ENCODE results near the gene AKR1B15.
"Not testable (repeated sequence)": the region's sequence is repeated elsewhere in the genome, so short reads cannot be mapped to it uniquely, and the experiment has no call there.

The AKR1B15 gene

GRCh38 chr7:134554417-134554966 is 5.6 kb downstream of the AKR1B15 start:
- in situ Hi-C loops (cut with MboI; ENCODE audit: low pct_unique_long_range_greater_than_20kb, low sequenced_read_pairs) = no loop called here
- no peak for DNase-seq

- in situ Hi-C loops (cut with MboI; ENCODE audit: low pct_unique_long_range_greater_than_20kb, low sequenced_read_pairs) = no loop called here
- no peak for DNase-seq
These were observed 8.5 kb downstream of the AKR1B15 start for GRCh38 chr7:134557391-134557790.

GRCh38 chr7:134558370-134558769 is 9.5 kb downstream of the AKR1B15 start:
- DNase-seq = no peak
- in situ Hi-C loops (cut with MboI; ENCODE audit: low pct_unique_long_range_greater_than_20kb, low sequenced_read_pairs) = no loop called here

GRCh38 chr7:134561616-134562015 is 12.7 kb downstream of the AKR1B15 start:
- DNase-seq; in situ Hi-C loops (cut with MboI; ENCODE audit: low pct_unique_long_range_greater_than_20kb, low sequenced_read_pairs): not testable (repeated sequence)

- DNase-seq = peak; percentile 1
- in situ Hi-C loops (cut with MboI; ENCODE audit: low pct_unique_long_range_greater_than_20kb, low sequenced_read_pairs) = no loop called here
These were observed 13.2 kb downstream of the AKR1B15 start for GRCh38 chr7:134562136-134562535.

- DNase-seq; in situ Hi-C loops (cut with MboI; ENCODE audit: low pct_unique_long_range_greater_than_20kb, low sequenced_read_pairs): not testable (repeated sequence)
These were observed 14.5 kb downstream of the AKR1B15 start for GRCh38 chr7:134563398-134563749.

- DNase-seq = no peak
These were observed 16.8 kb downstream of the AKR1B15 start for GRCh38 chr7:134565643-134566136.

GRCh38 chr7:134567368-134567767 is 18.5 kb downstream of the AKR1B15 start:
- no peak for DNase-seq
- in situ Hi-C loops (cut with MboI; ENCODE audit: low pct_unique_long_range_greater_than_20kb, low sequenced_read_pairs) = no loop called here

More at GRCh38 chr7:134565643-134566136, 16.8 kb downstream of the AKR1B15 start:
- in situ Hi-C loops (cut with MboI; ENCODE audit: low pct_unique_long_range_greater_than_20kb, low sequenced_read_pairs) = no loop called here

GRCh38 chr7:134569962-134570361 is 21.1 kb downstream of the AKR1B15 start:
- in situ Hi-C loops (cut with MboI; ENCODE audit: low pct_unique_long_range_greater_than_20kb, low sequenced_read_pairs); DNase-seq: not testable (repeated sequence)

- no peak for DNase-seq
- in situ Hi-C loops (cut with MboI; ENCODE audit: low pct_unique_long_range_greater_than_20kb, low sequenced_read_pairs) = no loop called here
These were observed 22.2 kb downstream of the AKR1B15 start for GRCh38 chr7:134571101-134571500.

GRCh38 chr7:134571746-134572461 is 23.0 kb downstream of the AKR1B15 start:
- in situ Hi-C loops (cut with MboI; ENCODE audit: low pct_unique_long_range_greater_than_20kb, low sequenced_read_pairs) = no loop called here
- DNase-seq = no peak

- DNase-seq = no peak
- in situ Hi-C loops (cut with MboI; ENCODE audit: low pct_unique_long_range_greater_than_20kb, low sequenced_read_pairs) = no loop called here
These were observed 25.4 kb downstream of the AKR1B15 start for GRCh38 chr7:134574322-134574721.

- DNase-seq = no peak
- in situ Hi-C loops (cut with MboI; ENCODE audit: low pct_unique_long_range_greater_than_20kb, low sequenced_read_pairs) = no loop called here
These were observed 35.4 kb downstream of the AKR1B15 start for GRCh38 chr7:134584290-134584689.

- DNase-seq = no peak
- in situ Hi-C loops (cut with MboI; ENCODE audit: low pct_unique_long_range_greater_than_20kb, low sequenced_read_pairs) = no loop called here
These were observed 37.0 kb downstream of the AKR1B15 start for GRCh38 chr7:134585897-134586296.

GRCh38 chr7:134587750-134588149 is 38.8 kb downstream of the AKR1B15 start:
- in situ Hi-C loops (cut with MboI; ENCODE audit: low pct_unique_long_range_greater_than_20kb, low sequenced_read_pairs) = no loop called here
- no peak for DNase-seq

- in situ Hi-C loops (cut with MboI; ENCODE audit: low pct_unique_long_range_greater_than_20kb, low sequenced_read_pairs) = no loop called here
- no peak for DNase-seq
These were observed 40.6 kb downstream of the AKR1B15 start for GRCh38 chr7:134589491-134589941.

- in situ Hi-C loops (cut with MboI; ENCODE audit: low pct_unique_long_range_greater_than_20kb, low sequenced_read_pairs) = no loop called here
- DNase-seq = no peak
These were observed 44.9 kb downstream of the AKR1B15 start for GRCh38 chr7:134593530-134594392.

- DNase-seq = no peak
- in situ Hi-C loops (cut with MboI; ENCODE audit: low pct_unique_long_range_greater_than_20kb, low sequenced_read_pairs) = no loop called here
These were observed 46.0 kb downstream of the AKR1B15 start for GRCh38 chr7:134594877-134595276.

- in situ Hi-C loops (cut with MboI; ENCODE audit: low pct_unique_long_range_greater_than_20kb, low sequenced_read_pairs) = no loop called here
- no peak for DNase-seq
These were observed 50.5 kb downstream of the AKR1B15 start for GRCh38 chr7:134599371-134599770.

GRCh38 chr7:134601459-134601858 is 52.5 kb downstream of the AKR1B15 start:
- in situ Hi-C loops (cut with MboI; ENCODE audit: low pct_unique_long_range_greater_than_20kb, low sequenced_read_pairs) = no loop called here
- no peak for DNase-seq

All from KBM-7 (cell line).